Natural killer cell (primary cell): ENCODE measurements around the gene NCAM2. TPM values are rescaled to one million over a fixed set of nuclear protein-coding genes. Genes with fewer than 3 reads are reported as not detected.

ENCODE experiments used
- ATAC-seq, 3 donors: fragments of 150-1000 bp in 2 of 3; fragments of 200-7000 bp in 1 of 3; cut with Tn5 transposase; 1 replicate in 1 of 3; 2 replicates in 2 of 3; pipeline ENCODE4 v1.10.0; 2021; ENCODE audit warnings: mild to moderate bottlenecking in 2 of 3, moderate library complexity in 2 of 3
- DNase-seq, 2 donors: peaks; one replicate each; pipeline versions ENCODE4 v3.0.0 to v3.0.0-alpha.2; 2013 to 2021; ENCODE audit warnings: mixed read lengths in 1 of 2
- H3K27ac ChIP-seq: one replicate; pipeline ENCODE4 v1.5.1; 2013; ENCODE audit warnings: mild to moderate bottlenecking, low read length
- H3K27me3 ChIP-seq: one replicate; pipeline ENCODE4 v1.6.1; 2013; ENCODE audit warnings: low read length; ENCODE audit not compliant: control insufficient read depth, insufficient read depth
- H3K36me3 ChIP-seq: one replicate; pipeline ENCODE4 v1.6.1; 2013; ENCODE audit warnings: low read length; ENCODE audit not compliant: control insufficient read depth, insufficient read depth
- H3K4me1 ChIP-seq: one replicate; pipeline ENCODE4 v1.6.1; 2013; ENCODE audit warnings: low read length; ENCODE audit not compliant: control insufficient read depth, insufficient read depth
- H3K4me3 ChIP-seq: one replicate; pipeline ENCODE4 v1.5.1; 2013; ENCODE audit warnings: low read length
- H3K9me3 ChIP-seq: one replicate; pipeline ENCODE4 v1.6.1; 2013; ENCODE audit warnings: low read length; ENCODE audit not compliant: control insufficient read depth, insufficient read depth
- H3K27ac Mint-ChIP-seq, 2 donors: one replicate each; pipeline ENCODE4 v1.8.0; 2022; ENCODE audit warnings: mild to moderate bottlenecking in 2 of 2, mixed read lengths in 2 of 2, moderate library complexity in 1 of 2
- H3K27me3 Mint-ChIP-seq, 2 donors: one replicate each; pipeline ENCODE4 v1.8.0; 2022; ENCODE audit warnings: low read depth in 2 of 2, mixed read lengths in 2 of 2
- H3K36me3 Mint-ChIP-seq: one replicate; pipeline ENCODE4 v1.8.0; 2022; ENCODE audit warnings: mixed read lengths
- H3K4me1 Mint-ChIP-seq, 2 donors: one replicate each; pipeline ENCODE4 v1.8.0; 2022; ENCODE audit warnings: mixed read lengths in 2 of 2
- H3K4me3 Mint-ChIP-seq: one replicate; pipeline ENCODE4 v1.8.0; 2022; ENCODE audit warnings: mild to moderate bottlenecking, moderate library complexity, mixed read lengths
- H3K9me3 Mint-ChIP-seq, 2 donors: one replicate each; pipeline ENCODE4 v1.8.0; 2022; ENCODE audit warnings: mixed read lengths in 2 of 2
- WGBS: methylation state at CpG from one replicate; pipeline ENCODE4 v1.1.7; 2013; ENCODE audit warnings: missing lambda C conversion rate; ENCODE audit not compliant: insufficient coverage; 5-methylcytosine and 5-hydroxymethylcytosine counted together
- intact Hi-C: fragments of 100-400 bp; cut with micrococcal nuclease; formaldehyde crosslinking; loops from one replicate; pipeline ENCODE4 v1.14.2; 2022
- total RNA-seq, 4 donors: library from RNA; stranded (reverse); fragments of 120-200 nt in 1 of 4; gene quantifications; one replicate each; pipeline versions ENCODE4 v1.2.3 to v1.2.4, GENCODE V29; 2013 to 2022
- TF ChIP-seq, protein P1 (sequence below): fragments of 200-600 bp; IDR thresholded peaks from one replicate; pipeline ENCODE4 v1.8.0; 2022; ENCODE audit warnings: antibody characterized with exemption

The NCAM2 gene
- total RNA-seq, 3 donors from 2014 or later (not counting 1 experiment from before 2014, with no cell fraction given) = not detected

DNA sequence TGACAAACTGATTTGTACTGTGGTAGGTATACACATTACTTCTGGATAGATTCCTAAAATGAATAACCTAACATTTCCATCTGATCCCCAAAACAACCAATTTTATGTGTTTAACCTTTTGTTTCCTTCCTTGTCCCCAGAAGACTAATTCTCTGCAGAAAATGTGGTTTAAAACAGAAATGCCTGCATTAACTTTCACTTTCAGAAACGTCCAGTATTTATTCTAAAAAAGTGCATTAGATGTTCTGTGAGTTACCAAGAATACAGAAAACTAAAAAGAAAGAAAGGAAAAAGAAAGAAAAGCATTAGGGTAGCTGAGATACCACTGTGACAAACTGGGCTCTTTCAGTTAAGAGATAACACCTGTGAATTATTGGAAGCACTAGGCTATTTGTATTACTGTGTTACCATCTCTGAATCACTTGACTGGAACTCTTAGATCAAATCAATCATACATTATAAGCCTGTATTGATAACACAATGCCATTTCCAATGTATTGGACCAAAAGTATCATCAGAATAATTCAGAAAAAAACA, 177.7 kb downstream of the NCAM2 start:
- no peak for DNase-seq
- H3K27ac ChIP-seq = no peak overlapping the region
- no peaks in the 10 kb centered on the region for H3K9me3 ChIP-seq
- H3K36me3 ChIP-seq = no peaks in the 10 kb centered on the region
- intact Hi-C loops = no loop called here
- H3K27me3 Mint-ChIP-seq = no peaks in the 10 kb centered on the region
- WGBS = no CpG with 5 or more reads among the region's 1 CpG
- no peaks in the 10 kb centered on the region for H3K9me3 Mint-ChIP-seq
- H3K27me3 ChIP-seq = no peaks in the 10 kb centered on the region
- no peaks in the 10 kb centered on the region for H3K4me1 ChIP-seq
- H3K4me3 ChIP-seq = no peak overlapping the region
- TF ChIP-seq, protein P1, sequence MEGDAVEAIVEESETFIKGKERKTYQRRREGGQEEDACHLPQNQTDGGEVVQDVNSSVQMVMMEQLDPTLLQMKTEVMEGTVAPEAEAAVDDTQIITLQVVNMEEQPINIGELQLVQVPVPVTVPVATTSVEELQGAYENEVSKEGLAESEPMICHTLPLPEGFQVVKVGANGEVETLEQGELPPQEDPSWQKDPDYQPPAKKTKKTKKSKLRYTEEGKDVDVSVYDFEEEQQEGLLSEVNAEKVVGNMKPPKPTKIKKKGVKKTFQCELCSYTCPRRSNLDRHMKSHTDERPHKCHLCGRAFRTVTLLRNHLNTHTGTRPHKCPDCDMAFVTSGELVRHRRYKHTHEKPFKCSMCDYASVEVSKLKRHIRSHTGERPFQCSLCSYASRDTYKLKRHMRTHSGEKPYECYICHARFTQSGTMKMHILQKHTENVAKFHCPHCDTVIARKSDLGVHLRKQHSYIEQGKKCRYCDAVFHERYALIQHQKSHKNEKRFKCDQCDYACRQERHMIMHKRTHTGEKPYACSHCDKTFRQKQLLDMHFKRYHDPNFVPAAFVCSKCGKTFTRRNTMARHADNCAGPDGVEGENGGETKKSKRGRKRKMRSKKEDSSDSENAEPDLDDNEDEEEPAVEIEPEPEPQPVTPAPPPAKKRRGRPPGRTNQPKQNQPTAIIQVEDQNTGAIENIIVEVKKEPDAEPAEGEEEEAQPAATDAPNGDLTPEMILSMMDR = no peak
- H3K4me3 Mint-ChIP-seq = no peak overlapping the region
- ATAC-seq = no peak
- H3K36me3 Mint-ChIP-seq = no peaks in the 10 kb centered on the region
- H3K27ac Mint-ChIP-seq = peak overlapping the region; percentile 21 to 49
- peaks cover 7 to 23% of the 10 kb centered on the region in 2 donors for H3K4me1 Mint-ChIP-seq

DNA sequence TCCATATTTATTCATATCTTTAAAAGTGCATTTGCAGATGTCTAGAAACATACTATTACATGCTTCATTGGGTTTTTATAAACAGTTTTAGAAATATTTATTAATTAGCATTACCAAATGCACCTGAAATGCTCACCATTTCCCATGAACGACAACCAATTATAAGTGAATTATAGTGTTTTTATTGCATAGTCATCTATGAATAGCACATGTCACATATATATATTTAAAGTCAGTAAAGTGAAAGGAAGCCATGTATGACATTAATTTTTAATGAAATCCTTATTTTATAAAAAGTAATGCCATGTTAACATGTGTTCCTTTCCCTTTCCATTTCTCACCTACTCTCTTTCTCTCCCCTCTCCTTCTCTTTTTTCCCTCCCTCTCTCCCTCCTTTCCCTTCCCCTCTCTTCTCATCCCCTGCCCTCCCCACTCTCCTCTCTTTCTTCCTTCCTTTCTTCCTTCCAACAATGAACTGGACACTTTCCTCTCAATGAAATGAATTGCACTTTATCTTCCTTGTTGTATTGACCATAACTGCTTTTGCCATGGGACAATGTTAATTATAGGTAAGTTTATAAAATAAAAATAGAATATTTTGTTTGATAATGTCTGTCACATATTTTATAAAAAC, 179.3 kb downstream of the NCAM2 start:
- DNase-seq (no peak), ATAC-seq (no peak)
- intact Hi-C loops = no loop called here
- no peaks in the 10 kb centered on the region for H3K36me3 Mint-ChIP-seq
- H3K27ac ChIP-seq = no peak overlapping the region
- H3K36me3 ChIP-seq = no peaks in the 10 kb centered on the region
- TF ChIP-seq, protein P1 = no peak
- H3K4me1 Mint-ChIP-seq = peaks cover 7 to 17% of the 10 kb centered on the region in 2 donors
- no CpG with 5 or more reads among the region's 1 CpG for WGBS
- H3K4me3 ChIP-seq = no peak overlapping the region
- H3K27me3 ChIP-seq = no peaks in the 10 kb centered on the region
- H3K9me3 ChIP-seq = no peaks in the 10 kb centered on the region
- no peak overlapping the region for H3K4me3 Mint-ChIP-seq
- no peaks in the 10 kb centered on the region for H3K27me3 Mint-ChIP-seq
- H3K27ac Mint-ChIP-seq = no peak overlapping the region
- no peaks in the 10 kb centered on the region for H3K4me1 ChIP-seq
- H3K9me3 Mint-ChIP-seq = no peaks in the 10 kb centered on the region

DNA sequence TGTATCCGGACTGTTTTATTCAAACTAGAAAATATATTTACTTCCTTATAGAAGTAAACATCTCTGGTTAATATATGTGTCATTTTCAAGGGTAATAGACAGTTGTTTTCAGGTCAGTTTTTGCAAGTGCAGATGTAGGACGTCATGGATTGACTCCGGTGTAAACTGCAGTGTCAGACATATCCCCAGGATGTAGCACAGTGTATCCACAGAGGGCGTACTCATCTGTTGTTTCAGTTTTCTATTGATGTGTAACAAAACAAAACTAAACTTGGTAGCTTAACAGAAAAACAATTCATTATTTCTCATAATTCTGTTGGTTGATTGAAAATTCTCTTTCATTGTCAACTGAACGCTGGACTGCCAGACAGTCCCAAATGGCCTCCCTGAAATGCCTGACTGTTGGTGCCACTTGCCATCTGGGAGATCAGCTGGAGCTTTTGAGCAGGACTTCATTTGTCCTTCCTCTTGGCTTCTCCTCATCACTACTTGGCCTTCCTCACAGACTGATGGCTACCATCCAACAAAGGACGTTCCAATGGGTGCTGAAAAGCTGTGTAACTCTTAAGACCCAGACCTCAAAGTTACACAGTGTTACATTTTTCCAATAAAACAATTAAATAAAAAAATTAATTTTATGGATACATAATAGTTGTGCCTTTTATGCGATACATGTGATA, 181.6 kb downstream of the NCAM2 start:
- Mint-ChIP-seq H3K36me3 (no peaks in the 10 kb centered on the region), H3K27me3 (no peaks in the 10 kb centered on the region), H3K4me1 (peaks cover 7 to 15% of the 10 kb centered on the region in 2 donors), H3K27ac (no peak overlapping the region), H3K4me3 (no peak overlapping the region), H3K9me3 (no peaks in the 10 kb centered on the region)
- TF ChIP-seq, protein P1 = no peak
- Histone ChIP-seq H3K36me3 (no peaks in the 10 kb centered on the region), H3K27me3 (no peaks in the 10 kb centered on the region), H3K4me1 (no peaks in the 10 kb centered on the region), H3K4me3 (no peak overlapping the region), H3K27ac (no peak overlapping the region), H3K9me3 (no peaks in the 10 kb centered on the region)
- no peak for ATAC-seq
- intact Hi-C loops = no loop called here
- WGBS = 93% methylated on average over 5 of the region's 7 CpGs
- DNase-seq = no peak
